ENCODE data around the gene GRIP1. TPM values are rescaled to one million over a fixed set of nuclear protein-coding genes. Genes with fewer than 3 reads are reported as not detected.

Gene GRIP1
- total RNA-seq, 1 experiment from 2014 or later = 5.0 TPM

GRCh38 chr12:66697404-66697803, 18.5 kb upstream of the GRIP1 start:
- in situ Hi-C loops (cut with HindIII; ENCODE audit: low pct_unique_long_range_greater_than_20kb, low sequenced_read_pairs) = no loop called here
- no peak for DNase-seq (ENCODE audit: low read depth)

- in situ Hi-C loops (cut with HindIII; ENCODE audit: low pct_unique_long_range_greater_than_20kb, low sequenced_read_pairs) = no loop called here
- DNase-seq (ENCODE audit: low read depth) = no peak
These were observed 16.1 kb upstream of the GRIP1 start for GRCh38 chr12:66694666-66695613.

GRCh38 chr12:66693901-66694513, 15.1 kb upstream of the GRIP1 start:
- in situ Hi-C loops (cut with HindIII; ENCODE audit: low pct_unique_long_range_greater_than_20kb, low sequenced_read_pairs) = no loop called here

GRCh38 chr12:66692986-66693385, 14.1 kb upstream of the GRIP1 start:
- no peak for DNase-seq (ENCODE audit: low read depth)
- in situ Hi-C loops (cut with HindIII; ENCODE audit: low pct_unique_long_range_greater_than_20kb, low sequenced_read_pairs) = no loop called here

More at GRCh38 chr12:66693901-66694513, 15.1 kb upstream of the GRIP1 start:
- DNase-seq (ENCODE audit: low read depth) = peak; percentile 69

- in situ Hi-C loops (cut with HindIII; ENCODE audit: low pct_unique_long_range_greater_than_20kb, low sequenced_read_pairs) = no loop called here
- DNase-seq (ENCODE audit: low read depth) = no peak
These were observed 13.3 kb upstream of the GRIP1 start for GRCh38 chr12:66692170-66692569.

GRCh38 chr12:66688846-66689439, 10.1 kb upstream of the GRIP1 start:
- peak; percentile 55 for DNase-seq (ENCODE audit: low read depth)

GRCh38 chr12:66684222-66684621, 5.3 kb upstream of the GRIP1 start:
- no peak for DNase-seq (ENCODE audit: low read depth)
- in situ Hi-C loops (cut with HindIII; ENCODE audit: low pct_unique_long_range_greater_than_20kb, low sequenced_read_pairs) = no loop called here

More at GRCh38 chr12:66688846-66689439, 10.1 kb upstream of the GRIP1 start:
- in situ Hi-C loops (cut with HindIII; ENCODE audit: low pct_unique_long_range_greater_than_20kb, low sequenced_read_pairs) = no loop called here

GRCh38 chr12:66683822-66684221, 4.9 kb upstream of the GRIP1 start:
- in situ Hi-C loops (cut with HindIII; ENCODE audit: low pct_unique_long_range_greater_than_20kb, low sequenced_read_pairs) = no loop called here

GRCh38 chr12:66683073-66683472, 4.2 kb upstream of the GRIP1 start:
- in situ Hi-C loops (cut with HindIII; ENCODE audit: low pct_unique_long_range_greater_than_20kb, low sequenced_read_pairs) = no loop called here
- DNase-seq (ENCODE audit: low read depth) = no peak

More at GRCh38 chr12:66683822-66684221, 4.9 kb upstream of the GRIP1 start:
- no peak for DNase-seq (ENCODE audit: low read depth)

- no peak for DNase-seq (ENCODE audit: low read depth)
- in situ Hi-C loops (cut with HindIII; ENCODE audit: low pct_unique_long_range_greater_than_20kb, low sequenced_read_pairs) = no loop called here
These were observed 697 bp upstream of the GRIP1 start for GRCh38 chr12:66679461-66680084.

- in situ Hi-C loops (cut with HindIII; ENCODE audit: low pct_unique_long_range_greater_than_20kb, low sequenced_read_pairs) = no loop called here
- no peak for DNase-seq (ENCODE audit: low read depth)
These were observed 2.6 kb downstream of the GRIP1 start for GRCh38 chr12:66676241-66676640.

GRCh38 chr12:66674495-66675122, 4.3 kb downstream of the GRIP1 start:
- in situ Hi-C loops (cut with HindIII; ENCODE audit: low pct_unique_long_range_greater_than_20kb, low sequenced_read_pairs) = no loop called here
- no peak for DNase-seq (ENCODE audit: low read depth)

GRCh38 chr12:66669541-66669940, 9.3 kb downstream of the GRIP1 start:
- DNase-seq (ENCODE audit: low read depth) = peak; percentile 16
- in situ Hi-C loops (cut with HindIII; ENCODE audit: low pct_unique_long_range_greater_than_20kb, low sequenced_read_pairs) = no loop called here

- in situ Hi-C loops (cut with HindIII; ENCODE audit: low pct_unique_long_range_greater_than_20kb, low sequenced_read_pairs) = no loop called here
- no peak for DNase-seq (ENCODE audit: low read depth)
These were observed 10.6 kb downstream of the GRIP1 start for GRCh38 chr12:66668311-66668710.

- no peak for DNase-seq (ENCODE audit: low read depth)
- in situ Hi-C loops (cut with HindIII; ENCODE audit: low pct_unique_long_range_greater_than_20kb, low sequenced_read_pairs) = no loop called here
These were observed 11.0 kb downstream of the GRIP1 start for GRCh38 chr12:66667906-66668305.

- in situ Hi-C loops (cut with HindIII; ENCODE audit: low pct_unique_long_range_greater_than_20kb, low sequenced_read_pairs) = no loop called here
- DNase-seq (ENCODE audit: low read depth) = no peak
These were observed 12.4 kb downstream of the GRIP1 start for GRCh38 chr12:66666481-66666880.

GRCh38 chr12:66665435-66665985, 13.4 kb downstream of the GRIP1 start:
- DNase-seq (ENCODE audit: low read depth) = no peak
- in situ Hi-C loops (cut with HindIII; ENCODE audit: low pct_unique_long_range_greater_than_20kb, low sequenced_read_pairs) = no loop called here

- in situ Hi-C loops (cut with HindIII; ENCODE audit: low pct_unique_long_range_greater_than_20kb, low sequenced_read_pairs) = no loop called here
- no peak for DNase-seq (ENCODE audit: low read depth)
These were observed 14.8 kb downstream of the GRIP1 start for GRCh38 chr12:66664076-66664475.
